Upper lobe of left lung (tissue), 4 donors: ENCODE results near the gene COL6A2.

Experiments
- CTCF ChIP-seq, 6 experiments: fragments of 450-650 bp in 4 of 6; fragments of 200-600 bp in 2 of 6; sonication (generic) in 2 of 6; IDR thresholded peaks; one replicate each; pipeline ENCODE4 v1.5.1; 2016 to 2019; ENCODE audit warnings: antibody characterized with exemption in 6 of 6
- POLR2AphosphoS5 ChIP-seq, 2 donors: sonication (generic); formaldehyde crosslinking; IDR thresholded peaks; one replicate each; pipeline ENCODE4 v1.5.1; 2017; ENCODE audit warnings: antibody characterized with exemption in 2 of 2

DNA sequence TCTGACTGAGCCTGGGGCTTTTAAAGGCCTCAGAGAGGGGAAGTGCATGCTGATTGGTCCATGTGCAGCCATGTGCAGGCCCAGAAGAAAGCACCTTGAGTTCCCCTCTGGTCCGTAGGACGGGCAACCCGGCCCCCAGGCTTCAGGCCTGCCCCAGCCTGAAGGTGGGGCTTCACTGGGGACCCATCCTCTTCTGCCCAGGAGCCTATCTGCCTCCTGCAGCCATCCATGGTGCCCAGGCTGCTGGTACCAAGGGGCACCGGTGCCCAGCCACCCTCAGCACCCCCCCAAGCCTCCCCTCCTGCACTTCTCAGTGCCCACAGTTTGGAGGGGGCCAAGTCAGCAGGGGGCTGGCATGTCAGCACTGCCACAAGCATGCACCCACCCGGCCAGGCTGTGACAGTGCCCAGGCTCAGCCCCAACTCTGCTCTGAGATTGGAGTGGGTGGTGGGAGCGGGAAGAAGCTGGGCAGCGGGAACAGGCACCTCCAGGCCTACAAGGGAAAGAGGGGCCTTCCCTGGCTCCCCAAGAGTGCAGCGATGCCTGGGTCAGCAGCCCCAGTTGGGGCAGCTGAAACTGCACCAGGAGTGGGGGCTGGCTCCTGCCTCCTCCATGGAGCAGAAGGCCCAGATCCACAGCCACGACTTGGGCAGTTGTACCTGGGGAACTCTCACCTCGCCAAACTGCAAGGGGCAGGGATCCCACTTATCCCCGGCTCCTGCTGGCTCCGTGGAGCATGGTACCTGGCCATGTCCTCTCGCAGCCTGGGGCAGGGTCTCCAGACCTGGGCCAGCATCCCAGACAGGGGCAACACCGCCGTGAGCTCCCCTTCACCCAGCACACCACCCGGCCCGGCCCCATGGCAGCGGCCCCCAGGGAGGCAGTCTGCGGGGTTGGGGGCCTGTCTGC is 11.7 kb downstream of the COL6A2 start:
- TF ChIP-seq CTCF (IDR thresholded peaks at IDR 0.05) (no peak), POLR2AphosphoS5 (IDR thresholded peaks at IDR 0.05) (no peak)
